Measurements from ENCODE around the gene OSR1.
"Not testable (repeated sequence)": the region's sequence is repeated elsewhere in the genome, so short reads cannot be mapped to it uniquely, and the experiment has no call there.

OSR1 gene

GRCh38 chr2:19330436-19330835 is 28.0 kb downstream of the OSR1 start:
- no peak for FAIRE-seq

GRCh38 chr2:19329445-19329844 is 29.0 kb downstream of the OSR1 start:
- no peak for FAIRE-seq

DNA sequence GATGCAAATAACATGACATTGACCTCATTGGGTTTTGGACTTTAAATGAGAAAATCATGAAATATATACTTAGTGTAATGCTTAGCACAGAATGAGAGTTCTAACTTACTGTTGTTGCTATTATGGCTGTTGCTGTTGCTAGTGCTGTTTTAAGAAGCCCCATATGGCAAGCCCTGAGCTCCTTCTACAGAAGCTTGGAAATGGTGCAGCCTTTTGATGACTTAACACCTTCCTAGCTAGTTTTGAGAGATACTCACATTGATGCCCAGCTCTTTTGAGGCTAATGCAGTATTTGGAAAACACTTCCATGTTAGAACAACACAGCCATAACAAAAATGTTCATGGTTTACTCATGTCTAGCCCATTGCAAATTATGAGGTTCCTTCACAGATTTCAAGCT is 30.9 kb downstream of the OSR1 start:
- no peak for FAIRE-seq

- FAIRE-seq: no peak
These were observed 36.5 kb downstream of the OSR1 start for GRCh38 chr2:19321946-19322345.

DNA sequence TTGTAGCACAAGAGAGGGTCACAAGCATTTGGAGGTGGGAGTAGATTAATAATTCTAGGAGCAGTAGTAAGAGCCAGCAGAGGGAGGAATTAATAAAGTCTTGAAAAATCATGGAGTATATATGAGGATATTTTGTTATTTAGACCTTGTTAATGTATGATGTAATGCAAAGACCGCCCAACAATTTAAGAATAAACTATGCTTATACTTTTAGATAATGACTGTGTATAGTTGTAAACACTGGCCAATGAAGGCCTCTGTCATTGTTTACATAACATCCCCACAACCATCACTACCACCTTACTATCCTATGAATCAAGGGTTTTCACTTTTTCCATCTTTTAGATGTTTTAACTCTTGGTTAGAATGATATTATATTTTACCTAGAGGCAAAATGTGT is 37.6 kb downstream of the OSR1 start:
- no peak for FAIRE-seq

DNA sequence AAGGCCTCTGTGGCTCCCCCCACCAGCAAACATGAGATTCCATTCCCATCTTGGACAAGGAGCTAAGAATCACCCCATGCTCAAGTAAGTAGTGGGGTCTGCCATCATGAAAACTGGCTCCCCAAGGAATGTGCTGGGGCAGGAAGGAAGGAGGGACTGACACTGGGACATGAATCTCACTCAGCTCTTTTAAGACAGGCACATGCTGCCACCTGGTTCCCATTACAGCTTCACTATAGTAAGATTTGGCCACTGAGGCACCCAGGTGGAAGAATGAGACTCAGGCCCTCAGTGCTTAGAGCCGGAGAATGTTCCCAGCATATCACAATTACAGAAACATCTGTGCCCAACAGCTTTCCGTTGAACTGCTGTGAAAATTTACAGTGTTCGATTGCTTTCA is 38.7 kb downstream of the OSR1 start:
- no peak for FAIRE-seq

DNA sequence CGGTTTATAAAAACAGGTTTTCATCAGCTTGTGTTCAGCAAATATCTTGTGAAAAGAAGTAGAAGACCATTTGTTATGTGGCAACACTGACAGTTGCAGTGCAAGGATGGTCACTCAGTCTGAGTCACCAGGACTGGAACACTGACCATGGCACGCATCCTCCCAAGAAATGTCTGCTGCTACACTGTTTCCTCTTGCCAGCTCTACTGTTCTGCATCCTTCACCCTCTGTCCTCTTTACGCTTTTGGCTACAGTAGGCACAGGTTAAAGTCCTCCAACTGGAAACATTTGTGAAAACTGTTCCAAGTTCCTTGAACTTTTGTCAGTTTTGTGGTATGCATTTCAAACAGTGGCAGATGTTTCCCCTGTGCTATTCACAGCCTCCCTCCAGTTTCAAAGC is 39.4 kb downstream of the OSR1 start:
- no peak for FAIRE-seq

- no peak for FAIRE-seq
These were observed 44.9 kb downstream of the OSR1 start for GRCh38 chr2:19313553-19313952.

GRCh38 chr2:19312949-19313348 is 45.5 kb downstream of the OSR1 start:
- FAIRE-seq: no peak

DNA sequence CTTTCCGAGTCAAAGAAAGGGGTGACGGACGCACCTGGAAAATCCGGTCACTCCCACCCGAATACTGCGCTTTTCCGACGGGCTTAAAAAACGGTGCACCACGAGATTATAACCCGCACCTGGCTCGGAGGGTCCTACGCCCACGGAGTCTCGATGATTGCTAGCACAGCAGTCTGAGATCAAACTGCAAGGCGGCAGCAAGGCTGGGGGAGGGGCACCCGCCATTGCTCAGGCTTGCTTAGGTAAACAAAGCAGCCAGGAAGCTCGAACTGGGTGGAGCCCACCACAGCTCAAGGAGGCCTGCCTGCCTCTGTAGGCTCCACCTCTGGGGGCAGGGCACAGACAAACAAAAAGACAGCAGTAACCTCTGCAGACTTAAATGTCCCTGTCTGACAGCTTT is 52.4 kb downstream of the OSR1 start:
- not testable (repeated sequence) for FAIRE-seq

GRCh38 chr2:19305400-19306055 is 52.9 kb downstream of the OSR1 start:
- not testable (repeated sequence) for FAIRE-seq

GRCh38 chr2:19301706-19302105 is 56.7 kb downstream of the OSR1 start:
- no peak for FAIRE-seq
